Esophagus squamous epithelium (tissue), 5 donors: ENCODE data around the gene SNX1. TPM values are rescaled to one million over a fixed set of nuclear protein-coding genes. Genes with fewer than 3 reads are reported as not detected.

Experiments
- DNase-seq: peaks from one replicate; lab custom pipeline; 2025; lab: John Stamatoyannopoulos, UW
- H3K27ac ChIP-seq, 4 donors: fragments of 200-600 bp; sonication (generic); one replicate each; pipeline ENCODE4 v1.5.1; 2016 to 2019; ENCODE audit warnings: mild to moderate bottlenecking in 1 of 4
- H3K27me3 ChIP-seq, 4 donors: fragments of 200-600 bp; sonication (generic); 1 replicate in 3 of 4; 2 replicates in 1 of 4; pipeline versions ENCODE4 v1.5.1 to v1.6.0; 2017 to 2021; ENCODE audit warnings: antibody characterized with exemption in 1 of 4
- H3K36me3 ChIP-seq, 3 donors: fragments of 200-600 bp; sonication (generic); one replicate each; pipeline ENCODE4 v1.5.1; 2016 to 2019
- H3K4me1 ChIP-seq, 3 donors: fragments of 200-600 bp; sonication (generic); one replicate each; pipeline ENCODE4 v1.5.1; 2017 to 2019
- H3K4me3 ChIP-seq, 4 donors: fragments of 200-600 bp; sonication (generic); 1 replicate in 3 of 4; 2 replicates in 1 of 4; pipeline ENCODE4 v1.5.1; 2016 to 2019; ENCODE audit warnings: mild to moderate bottlenecking in 2 of 4, moderate library complexity in 1 of 4
- H3K9me3 ChIP-seq, 3 donors: fragments of 200-600 bp; sonication (generic); one replicate each; pipeline ENCODE4 v1.5.1; 2016 to 2019
- CTCF ChIP-seq, 6 experiments: fragments of 450-650 bp in 4 of 6; fragments of 200-600 bp in 2 of 6; sonication (generic) in 2 of 6; IDR thresholded peaks; one replicate each; pipeline ENCODE4 v1.5.1; 2016 to 2019; ENCODE audit warnings: antibody characterized with exemption in 6 of 6, mild to moderate bottlenecking in 4 of 6, moderate library complexity in 4 of 6
- POLR2A ChIP-seq, 4 donors: fragments of 450-650 bp; IDR thresholded peaks; one replicate each; pipeline ENCODE4 v1.6.1; 2017; ENCODE audit warnings: antibody characterized with exemption in 4 of 4, mild to moderate bottlenecking in 4 of 4, moderate library complexity in 3 of 4
- WGBS, 2 donors: methylation state at CpG; one replicate each; pipeline ENCODE4 v1.1.5; 2018; 5-methylcytosine and 5-hydroxymethylcytosine counted together
- intact Hi-C: fragments of 100-400 bp; cut with DNase I; formaldehyde crosslinking; loops from one replicate; pipeline ENCODE4 v1.15.0; 2022
- total RNA-seq, 4 donors: library from RNA; depleted of rRNA; stranded (reverse); fragments of >200 nt; gene quantifications; one replicate each; pipeline ENCODE4 v1.1.0, GENCODE V29; 2016
- donor health status: DM: yes; HTN: yes; CAD: no.

The SNX1 gene
- total RNA-seq, 4 donors from 2014 or later: 39.9 to 71.1 (median 52.0) TPM

GRCh38 chr15:64068133-64068532, 27.6 kb upstream of the SNX1 start:
- Histone ChIP-seq H3K4me1 (peaks cover 4 to 36% (median 12%) of the 10 kb centered on the region in 3 donors), H3K27me3 (no peaks in the 10 kb centered on the region), H3K4me3 (no peak overlapping the region), H3K9me3 (no peaks in the 10 kb centered on the region), H3K27ac (no peak overlapping the region), H3K36me3 (peaks cover 0 to 19% (median 0%) of the 10 kb centered on the region in 3 donors)
- TF ChIP-seq POLR2A (IDR thresholded peaks at IDR 0.05) (no peak), CTCF (IDR thresholded peaks at IDR 0.05) (no peak)
- intact Hi-C loops: loop anchor here (5.0 to 10.0 kb wide), 2 partner anchors 316 to 463 kb away; no protein-coding TSS in a partner anchor
- 45 to 58% methylated on average over 4 of the region's 4 CpGs for WGBS, 2 donors
- no peak for DNase-seq

GRCh38 chr15:64070106-64070505, 25.7 kb upstream of the SNX1 start:
- Histone ChIP-seq H3K36me3 (peaks cover 0 to 36% (median 0%) of the 10 kb centered on the region in 3 donors), H3K4me1 (peaks cover 4 to 36% (median 12%) of the 10 kb centered on the region in 3 donors), H3K4me3 (no peak overlapping the region), H3K27me3 (no peaks in the 10 kb centered on the region), H3K27ac (peak overlapping the region in 2 of 4 donors; percentile 15 to 64), H3K9me3 (no peaks in the 10 kb centered on the region)
- intact Hi-C loops: no loop called here
- no peak for DNase-seq
- TF ChIP-seq CTCF (IDR thresholded peaks at IDR 0.05): no peak
- no peak for TF ChIP-seq POLR2A (IDR thresholded peaks at IDR 0.05)
- 93% methylated on average over 3 of the region's 3 CpGs for WGBS, 2 donors

GRCh38 chr15:64070965-64071851, 24.6 kb upstream of the SNX1 start:
- Histone ChIP-seq H3K27ac (peak overlapping the region; percentile 30 to 85 (median 60)), H3K36me3 (peaks cover 0 to 44% (median 0%) of the 10 kb centered on the region in 3 donors), H3K9me3 (no peaks in the 10 kb centered on the region), H3K27me3 (no peaks in the 10 kb centered on the region), H3K4me1 (peaks cover 4 to 36% (median 12%) of the 10 kb centered on the region in 3 donors), H3K4me3 (no peak overlapping the region)
- WGBS, 2 donors: 54 to 74% methylated on average over 6 of the region's 8 CpGs
- TF ChIP-seq POLR2A (IDR thresholded peaks at IDR 0.05) (no peak), CTCF (IDR thresholded peaks at IDR 0.05) (no peak)
- intact Hi-C loops: no loop called here
- no peak for DNase-seq

GRCh38 chr15:64071931-64072765, 23.6 kb upstream of the SNX1 start:
- Histone ChIP-seq H3K36me3 (peaks cover 0 to 48% (median 0%) of the 10 kb centered on the region in 3 donors), H3K4me3 (no peak overlapping the region), H3K4me1 (peaks cover 4 to 36% (median 12%) of the 10 kb centered on the region in 3 donors), H3K9me3 (no peaks in the 10 kb centered on the region), H3K27ac (peak overlapping the region; percentile 30 to 85 (median 60)), H3K27me3 (no peaks in the 10 kb centered on the region)
- DNase-seq: no peak
- TF ChIP-seq CTCF (IDR thresholded peaks at IDR 0.05) (no peak), POLR2A (IDR thresholded peaks at IDR 0.05) (no peak)
- intact Hi-C loops: no loop called here
- WGBS, 2 donors: 88 to 96% methylated on average over 3 to 4 of the region's 4 CpGs
